Thyroid gland (tissue), 4 donors: ENCODE measurements around the gene ANKRD11. TPM values are rescaled to one million over a fixed set of nuclear protein-coding genes. Genes with fewer than 3 reads are reported as not detected.

Source experiments
- DNase-seq, 2 donors: peaks; one replicate each; pipeline ENCODE4 v3.0.0-alpha.2; 2019
- H3K27ac ChIP-seq, 3 donors: fragments of 200-600 bp; sonication (generic); 1 replicate in 2 of 3; 2 replicates in 1 of 3; pipeline ENCODE4 v1.5.1; 2016 to 2019; ENCODE audit warnings: mild to moderate bottlenecking in 1 of 3, moderate library complexity in 1 of 3
- H3K27me3 ChIP-seq: fragments of 200-600 bp; sonication (generic); one replicate; pipeline ENCODE4 v1.5.1; 2019
- H3K36me3 ChIP-seq, 2 donors: fragments of 200-600 bp; sonication (generic); one replicate each; pipeline ENCODE4 v1.5.1; 2016 to 2019
- H3K4me1 ChIP-seq, 2 donors: fragments of 200-600 bp; sonication (generic); one replicate each; pipeline ENCODE4 v1.5.1; 2017 to 2019
- H3K4me3 ChIP-seq, 3 donors: fragments of 200-600 bp; sonication (generic); replicated peaks in 1 of 3; 1 replicate in 2 of 3; 2 replicates in 1 of 3; pipeline ENCODE4 v1.5.1; 2016; ENCODE audit warnings: mild to moderate bottlenecking in 1 of 3
- H3K9me3 ChIP-seq: fragments of 200-600 bp; sonication (generic); one replicate; pipeline ENCODE4 v1.5.1; 2017
- CTCF ChIP-seq, 6 experiments: fragments of 200-600 bp in 3 of 6; fragments of 450-650 bp in 3 of 6; sonication (generic) in 3 of 6; IDR thresholded peaks; one replicate each; pipeline ENCODE4 v1.5.1; 2016 to 2019; ENCODE audit warnings: antibody characterized with exemption in 6 of 6, mild to moderate bottlenecking in 2 of 6, inconsistent platforms in 1 of 6, moderate library complexity in 1 of 6
- POLR2A ChIP-seq, 2 donors: fragments of 450-650 bp; IDR thresholded peaks; one replicate each; pipeline ENCODE4 v1.6.1; 2017; ENCODE audit warnings: antibody characterized with exemption in 2 of 2, mild to moderate bottlenecking in 2 of 2, moderate library complexity in 1 of 2
- WGBS, 2 donors: methylation state at CpG; one replicate each; pipeline ENCODE4 v1.1.5; 2017; 5-methylcytosine and 5-hydroxymethylcytosine counted together
- intact Hi-C: fragments of 100-400 bp; cut with DNase I; formaldehyde crosslinking; loops from one replicate; pipeline ENCODE4 v1.15.1; 2023
- total RNA-seq, 4 donors: library from RNA; depleted of rRNA; stranded (reverse); fragments of >200 nt; gene quantifications; one replicate each; pipeline ENCODE4 v1.2.3, GENCODE V29; 2016

ANKRD11 gene
- total RNA-seq, 4 donors from 2014 or later, result 62.1 to 90.4 (median 75.0) TPM

DNA sequence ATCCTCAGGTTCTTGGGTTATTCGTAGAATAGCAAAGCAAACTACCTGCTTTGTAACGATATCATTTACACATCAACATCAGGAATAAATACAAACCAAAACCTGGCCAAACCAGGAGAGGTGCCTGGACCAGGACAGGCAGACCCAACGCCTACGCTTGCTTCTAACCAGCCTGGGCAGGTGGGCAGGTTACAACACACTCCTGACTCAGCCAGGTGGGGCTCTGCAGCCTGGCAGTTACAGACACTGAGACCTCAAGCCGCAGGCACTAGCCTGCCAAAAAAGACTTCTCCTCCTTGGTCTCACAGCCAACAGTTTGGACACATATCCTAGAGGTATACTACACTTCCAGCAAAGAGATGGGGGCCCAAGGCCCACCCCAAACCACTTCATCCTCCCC is 14.0 kb downstream of the ANKRD11 start:
- no peaks in the 10 kb centered on the region for H3K9me3 ChIP-seq
- H3K36me3 ChIP-seq, result no peaks in the 10 kb centered on the region
- H3K4me1 ChIP-seq, result peaks cover 9 to 36% of the 10 kb centered on the region in 2 donors
- intact Hi-C loops, result no loop called here
- H3K27me3 ChIP-seq, result no peaks in the 10 kb centered on the region
- H3K27ac ChIP-seq, result no peak overlapping the region
- no peak for DNase-seq
- 85 to 94% methylated on average over 5 of the region's 5 CpGs for WGBS, 2 donors
- TF ChIP-seq CTCF (IDR thresholded peaks at IDR 0.05) (no peak), POLR2A (IDR thresholded peaks at IDR 0.05) (no peak)
- H3K4me3 ChIP-seq, result no peak overlapping the region

- no peaks in the 10 kb centered on the region for H3K9me3 ChIP-seq
- H3K27me3 ChIP-seq, result no peaks in the 10 kb centered on the region
- H3K27ac ChIP-seq, result no peak overlapping the region
- H3K4me3 ChIP-seq, result no peak overlapping the region
- DNase-seq, result no peak
- TF ChIP-seq CTCF (IDR thresholded peaks at IDR 0.05) (no peak), POLR2A (IDR thresholded peaks at IDR 0.05) (no peak)
- no peaks in the 10 kb centered on the region for H3K36me3 ChIP-seq
- intact Hi-C loops, result no loop called here
- H3K4me1 ChIP-seq, result peaks cover 15 to 45% of the 10 kb centered on the region in 2 donors
- WGBS, 2 donors, result 74 to 78% methylated on average over 5 of the region's 5 CpGs
These were observed 15.2 kb downstream of the ANKRD11 start for GRCh38 chr16:89475144-89475543.

DNA sequence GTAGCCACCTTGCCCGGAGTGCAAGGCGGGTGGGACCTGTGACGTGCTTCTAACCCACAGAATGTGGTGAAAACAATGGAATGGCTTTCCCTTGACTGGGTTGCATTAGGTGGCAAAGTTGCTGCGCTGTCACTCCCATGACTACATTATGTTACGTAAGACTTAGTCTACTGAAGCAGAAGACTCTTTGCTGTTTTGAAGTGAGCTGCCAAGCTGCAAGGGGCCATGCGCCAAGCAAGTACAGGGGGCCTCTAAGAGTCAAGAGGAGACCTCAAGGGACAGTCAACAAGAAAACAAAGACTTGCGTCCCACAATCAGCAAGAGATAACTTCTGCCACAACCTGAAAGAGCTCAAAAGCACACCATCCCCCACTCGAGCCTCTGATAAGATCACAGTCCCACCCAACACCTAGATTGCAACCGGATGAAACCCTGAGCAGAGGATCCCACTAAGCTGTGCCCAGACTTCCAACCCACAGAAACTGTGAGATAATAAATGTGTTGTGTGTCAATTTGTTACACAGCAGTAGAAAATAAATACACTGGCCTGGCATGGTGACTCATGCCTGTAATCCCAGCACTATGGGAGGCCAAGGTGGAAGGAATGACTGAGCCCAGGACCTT is 16.5 kb downstream of the ANKRD11 start:
- no peaks in the 10 kb centered on the region for H3K27me3 ChIP-seq
- 79 to 86% methylated on average over 9 of the region's 9 CpGs for WGBS, 2 donors
- no peak for DNase-seq
- H3K27ac ChIP-seq, result no peak overlapping the region
- no peak for TF ChIP-seq CTCF (IDR thresholded peaks at IDR 0.05)
- TF ChIP-seq POLR2A (IDR thresholded peaks at IDR 0.05), result no peak
- H3K4me1 ChIP-seq, result peaks cover 14 to 49% of the 10 kb centered on the region in 2 donors
- intact Hi-C loops, result no loop called here
- H3K36me3 ChIP-seq, result no peaks in the 10 kb centered on the region
- H3K4me3 ChIP-seq, result no peak overlapping the region
- H3K9me3 ChIP-seq, result no peaks in the 10 kb centered on the region

- no peaks in the 10 kb centered on the region for H3K9me3 ChIP-seq
- intact Hi-C loops, result no loop called here
- no peak for DNase-seq
- no peak overlapping the region for H3K27ac ChIP-seq
- no peaks in the 10 kb centered on the region for H3K36me3 ChIP-seq
- no peak overlapping the region for H3K4me3 ChIP-seq
- WGBS, 2 donors, result 91 to 93% methylated on average over 7 of the region's 7 CpGs
- peaks cover 12 to 43% of the 10 kb centered on the region in 2 donors for H3K4me1 ChIP-seq
- no peaks in the 10 kb centered on the region for H3K27me3 ChIP-seq
- TF ChIP-seq POLR2A (IDR thresholded peaks at IDR 0.05) (no peak), CTCF (IDR thresholded peaks at IDR 0.05) (no peak)
These were observed 17.1 kb downstream of the ANKRD11 start for GRCh38 chr16:89473136-89473712.

GRCh38 chr16:89472711-89473075 is 17.7 kb downstream of the ANKRD11 start:
- H3K4me3 ChIP-seq, result no peak overlapping the region
- intact Hi-C loops, result no loop called here
- no peaks in the 10 kb centered on the region for H3K36me3 ChIP-seq
- peaks cover 15 to 41% of the 10 kb centered on the region in 2 donors for H3K4me1 ChIP-seq
- no peaks in the 10 kb centered on the region for H3K27me3 ChIP-seq
- DNase-seq, result no peak
- no peak for TF ChIP-seq POLR2A (IDR thresholded peaks at IDR 0.05)
- TF ChIP-seq CTCF (IDR thresholded peaks at IDR 0.05), result no peak
- no peak overlapping the region for H3K27ac ChIP-seq
- 86 to 92% methylated on average over 2 of the region's 2 CpGs for WGBS, 2 donors
- no peaks in the 10 kb centered on the region for H3K9me3 ChIP-seq
